K562 (cell line): ENCODE data around the gene ZNF618.

Experiments
- CTCF ChIP-seq, 3 experiments: IDR thresholded peaks in 2 of 3; conservative IDR thresholded peaks in 1 of 3; 2 replicates each; pipeline ENCODE4 v1.5.1; 2011 to 2012; ENCODE audit warnings: low read length in 3 of 3, mild to moderate bottlenecking in 3 of 3, control low read depth in 2 of 3, improper control_type of control experiment in 1 of 3, inconsistent platforms in 1 of 3, low read depth in 1 of 3, mixed read lengths in 1 of 3, moderate library complexity in 1 of 3; ENCODE audit not compliant: insufficient read depth in 2 of 3
- E2F4 ChIP-seq: sonication (generic); formaldehyde crosslinking; IDR thresholded peaks from 2 replicates; pipeline ENCODE4 v1.8.0; 2022; ENCODE audit warnings: mild to moderate bottlenecking, low read depth, missing genetic modification reagents
- E2F8 ChIP-seq: fragments of 450-650 bp; IDR thresholded peaks from 2 replicates; pipeline ENCODE4 v1.7.1; 2018; ENCODE audit warnings: mild to moderate bottlenecking, low read depth; ENCODE audit not compliant: partially characterized antibody
- GTF3C2 ChIP-seq: IDR thresholded peaks from 3 replicates; pipeline ENCODE4 v1.6.1; 2011; ENCODE audit warnings: borderline replicate concordance, mild to moderate bottlenecking, moderate library complexity; ENCODE audit not compliant: insufficient read length; ENCODE audit errors: extremely low read depth
- HDAC2 ChIP-seq: fragments of 450-650 bp; IDR thresholded peaks from 2 replicates; pipeline ENCODE4 v1.6.1; 2016; ENCODE audit warnings: mild to moderate bottlenecking
- SIN3B ChIP-seq: fragments of 450-650 bp; IDR thresholded peaks from 2 replicates; pipeline ENCODE4 v1.6.1; 2017; ENCODE audit warnings: low read depth, mild to moderate bottlenecking, moderate library complexity
- SMARCC2 ChIP-seq: fragments of 450-650 bp; IDR thresholded peaks from 2 replicates; pipeline ENCODE4 v1.6.1; 2017; ENCODE audit warnings: antibody characterized with exemption, moderate library complexity, mild to moderate bottlenecking, low read depth
- SP1 ChIP-seq: sonication (generic); formaldehyde crosslinking; IDR thresholded peaks from 2 replicates; pipeline ENCODE4 v1.8.1; 2022; ENCODE audit warnings: mild to moderate bottlenecking, missing genetic modification reagents
- SRSF3 ChIP-seq: fragments of 200-400 bp; formaldehyde crosslinking; IDR thresholded peaks from 2 replicates; pipeline ENCODE4 v1.6.1; 2016; ENCODE audit warnings: mild to moderate bottlenecking, low read length, moderate library complexity; ENCODE audit not compliant: insufficient read depth
- TCF7L2 ChIP-seq: fragments of 150-350 bp; IDR thresholded peaks from 2 replicates; pipeline ENCODE4 v1.6.1; 2016; ENCODE audit warnings: low read depth, mild to moderate bottlenecking, low read length, moderate library complexity
- XRCC5 ChIP-seq: fragments of 200-400 bp; formaldehyde crosslinking; IDR thresholded peaks from 2 replicates; pipeline ENCODE4 v1.6.1; 2017; ENCODE audit warnings: low read depth, mild to moderate bottlenecking, low read length
- ZNF146 ChIP-seq: IDR thresholded peaks from one replicate; pipeline ENCODE4 v1.6.1; 2018; ENCODE audit warnings: missing compliant biosample characterization; ENCODE audit not compliant: unreplicated experiment
- ZNF224 ChIP-seq: sonication (generic); formaldehyde crosslinking; IDR thresholded peaks from 2 replicates; pipeline ENCODE4 v1.8.0; 2022; ENCODE audit warnings: mild to moderate bottlenecking, missing genetic modification reagents
- ZSCAN29 ChIP-seq: fragments of 450-650 bp; IDR thresholded peaks from 2 replicates; pipeline ENCODE4 v1.6.1; 2017

GRCh38 chr9:114026335-114026734 lies 150.2 kb downstream of the ZNF618 start:
- TF ChIP-seq ZNF224, result no peak
- no peak for TF ChIP-seq GTF3C2
- TF ChIP-seq HDAC2, result no peak
- no peak for TF ChIP-seq SP1 (CRISPR knock-in tag)
- no peak for TF ChIP-seq ZNF146 (CRISPR knock-in tag)
- no peak for TF ChIP-seq CTCF (IDR thresholded peaks at IDR 0.05 in 2 of 3, conservative IDR thresholded peaks at IDR 0.05 in 1 of 3; ENCODE audit: insufficient read depth in 2 of 3, low read depth in 1 of 3, low read length in 3 of 3)
- no peak for TF ChIP-seq E2F8
- no peak for TF ChIP-seq E2F4 (CRISPR knock-in tag)
- TF ChIP-seq SMARCC2, result no peak
- TF ChIP-seq XRCC5, result no peak
- no peak for TF ChIP-seq TCF7L2
- TF ChIP-seq SRSF3, result no peak
- no peak for TF ChIP-seq ZSCAN29
- TF ChIP-seq SIN3B, result no peak
